Omental fat pad (tissue), 4 donors: ENCODE results near the gene PHF24. TPM values are rescaled to one million over a fixed set of nuclear protein-coding genes. Genes with fewer than 3 reads are reported as not detected.

ENCODE experiments used
- ATAC-seq: fragments of 150-250 bp; one replicate; pipeline ENCODE4 v1.9.1; 2016; ENCODE audit warnings: mild to moderate bottlenecking, moderate library complexity; ENCODE audit not compliant: low FRiP score
- DNase-seq: peaks from one replicate; pipeline ENCODE4 v3.0.0-alpha.2; 2019; ENCODE audit warnings: low spot score
- total RNA-seq, 4 donors: library from RNA; depleted of rRNA; stranded (reverse); fragments of >200 nt; gene quantifications; one replicate each; pipeline ENCODE4 v1.1.0, GENCODE V29; 2016
- TF ChIP-seq, protein P1 (sequence below), 3 donors: fragments of 450-650 bp; IDR thresholded peaks; one replicate each; pipeline ENCODE4 v1.5.1; 2016 to 2017; ENCODE audit warnings: antibody characterized with exemption in 3 of 3, mild to moderate bottlenecking in 3 of 3, moderate library complexity in 2 of 3

Gene PHF24
- total RNA-seq, 4 donors from 2014 or later = 0.28 to 0.95 (median 0.84) TPM; not detected in 1

DNA sequence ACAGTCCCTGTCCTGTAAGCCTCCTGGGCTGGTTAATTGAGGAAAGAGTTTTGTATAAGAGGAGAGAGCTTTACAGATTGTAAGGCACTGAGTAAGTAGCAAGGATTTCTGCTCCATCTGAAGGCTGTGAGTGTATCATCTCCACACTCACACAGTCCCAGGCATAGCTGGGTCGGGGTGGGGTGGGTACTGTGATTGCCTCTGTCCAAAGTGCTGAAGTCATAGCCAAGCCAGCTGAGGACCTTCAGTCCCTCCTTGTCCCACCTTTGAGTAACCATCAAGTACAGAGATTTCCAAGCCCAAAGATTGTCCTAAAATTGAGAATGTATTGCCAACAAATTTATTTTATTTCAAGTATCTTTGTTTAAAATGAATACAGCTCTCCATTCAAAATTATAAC is 26.0 kb downstream of the PHF24 start:
- TF ChIP-seq, protein P1, sequence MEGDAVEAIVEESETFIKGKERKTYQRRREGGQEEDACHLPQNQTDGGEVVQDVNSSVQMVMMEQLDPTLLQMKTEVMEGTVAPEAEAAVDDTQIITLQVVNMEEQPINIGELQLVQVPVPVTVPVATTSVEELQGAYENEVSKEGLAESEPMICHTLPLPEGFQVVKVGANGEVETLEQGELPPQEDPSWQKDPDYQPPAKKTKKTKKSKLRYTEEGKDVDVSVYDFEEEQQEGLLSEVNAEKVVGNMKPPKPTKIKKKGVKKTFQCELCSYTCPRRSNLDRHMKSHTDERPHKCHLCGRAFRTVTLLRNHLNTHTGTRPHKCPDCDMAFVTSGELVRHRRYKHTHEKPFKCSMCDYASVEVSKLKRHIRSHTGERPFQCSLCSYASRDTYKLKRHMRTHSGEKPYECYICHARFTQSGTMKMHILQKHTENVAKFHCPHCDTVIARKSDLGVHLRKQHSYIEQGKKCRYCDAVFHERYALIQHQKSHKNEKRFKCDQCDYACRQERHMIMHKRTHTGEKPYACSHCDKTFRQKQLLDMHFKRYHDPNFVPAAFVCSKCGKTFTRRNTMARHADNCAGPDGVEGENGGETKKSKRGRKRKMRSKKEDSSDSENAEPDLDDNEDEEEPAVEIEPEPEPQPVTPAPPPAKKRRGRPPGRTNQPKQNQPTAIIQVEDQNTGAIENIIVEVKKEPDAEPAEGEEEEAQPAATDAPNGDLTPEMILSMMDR (IDR thresholded peaks at IDR 0.05) = no peak
- ATAC-seq = no peak
- no peak for DNase-seq

DNA sequence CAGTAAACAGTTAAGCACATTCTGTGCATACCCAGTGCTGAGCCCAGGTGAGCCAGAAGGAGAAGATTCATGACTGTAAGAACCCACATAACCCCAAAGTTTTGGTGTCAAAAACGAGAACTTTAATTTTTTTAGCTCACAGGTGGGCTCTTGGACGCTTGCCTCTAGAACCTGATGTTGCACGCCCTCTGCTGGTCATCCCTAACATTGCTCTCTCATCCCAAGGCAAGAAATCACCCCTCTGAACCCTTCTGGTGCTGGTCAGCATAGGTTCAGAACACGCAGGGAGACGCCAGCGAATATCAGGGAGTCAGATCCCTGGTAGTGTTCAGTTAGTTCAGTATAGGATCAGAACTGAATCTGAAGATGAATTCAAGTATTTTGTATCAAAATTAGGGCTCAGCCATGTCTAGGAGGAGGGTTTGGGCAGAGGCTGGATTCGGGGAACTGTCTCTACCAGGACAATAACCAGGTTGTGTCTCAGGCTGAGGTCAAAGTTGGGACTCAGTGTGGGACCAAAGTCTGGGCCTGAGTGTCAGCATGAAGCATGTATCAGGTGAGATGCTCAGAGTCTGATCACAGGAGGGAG is 27.3 kb downstream of the PHF24 start:
- TF ChIP-seq, protein P1 (IDR thresholded peaks at IDR 0.05) = peak in 1 of 3 donors; percentile 35
- ATAC-seq (no peak), DNase-seq (peak; percentile 64)

GRCh38 chr9:34986540-34987047 is 28.5 kb downstream of the PHF24 start:
- ATAC-seq (no peak), DNase-seq (no peak)
- TF ChIP-seq, protein P1 (IDR thresholded peaks at IDR 0.05) = no peak

DNA sequence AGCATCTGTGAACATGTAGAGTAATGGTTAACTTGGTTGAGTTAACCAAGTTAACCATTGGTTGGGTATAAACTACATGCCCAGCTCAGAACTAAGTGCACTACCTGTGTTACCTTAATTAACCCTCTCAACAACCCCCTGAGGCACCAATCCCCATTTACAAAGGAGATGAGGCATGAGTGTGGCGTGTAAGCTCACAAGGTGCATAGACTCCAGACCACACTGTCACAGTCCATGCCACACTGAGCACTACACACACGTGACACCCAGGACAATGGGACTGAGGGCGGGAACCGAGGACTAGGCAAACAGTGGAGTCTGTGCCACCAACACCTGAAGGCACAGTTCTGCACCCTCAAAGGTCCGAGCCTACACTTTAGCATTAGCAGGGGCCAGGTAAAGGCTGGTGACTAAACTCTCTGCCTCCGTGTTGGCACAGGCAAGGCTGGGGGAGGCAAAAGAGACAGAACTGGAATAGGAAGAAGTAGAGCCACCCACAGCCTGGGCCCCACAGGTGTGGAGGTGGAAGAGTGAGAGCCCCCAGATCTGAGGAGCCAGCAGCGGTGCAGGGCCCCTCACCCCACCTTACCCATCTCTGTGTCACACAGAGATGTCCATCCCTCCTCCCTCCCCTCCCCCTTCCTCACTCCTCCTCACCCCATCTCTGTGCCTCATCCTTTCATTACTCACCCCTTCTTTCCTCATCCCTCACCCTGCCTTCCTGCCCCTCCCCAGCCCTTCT is 29.2 kb downstream of the PHF24 start:
- ATAC-seq = no peak
- no peak for DNase-seq

DNA sequence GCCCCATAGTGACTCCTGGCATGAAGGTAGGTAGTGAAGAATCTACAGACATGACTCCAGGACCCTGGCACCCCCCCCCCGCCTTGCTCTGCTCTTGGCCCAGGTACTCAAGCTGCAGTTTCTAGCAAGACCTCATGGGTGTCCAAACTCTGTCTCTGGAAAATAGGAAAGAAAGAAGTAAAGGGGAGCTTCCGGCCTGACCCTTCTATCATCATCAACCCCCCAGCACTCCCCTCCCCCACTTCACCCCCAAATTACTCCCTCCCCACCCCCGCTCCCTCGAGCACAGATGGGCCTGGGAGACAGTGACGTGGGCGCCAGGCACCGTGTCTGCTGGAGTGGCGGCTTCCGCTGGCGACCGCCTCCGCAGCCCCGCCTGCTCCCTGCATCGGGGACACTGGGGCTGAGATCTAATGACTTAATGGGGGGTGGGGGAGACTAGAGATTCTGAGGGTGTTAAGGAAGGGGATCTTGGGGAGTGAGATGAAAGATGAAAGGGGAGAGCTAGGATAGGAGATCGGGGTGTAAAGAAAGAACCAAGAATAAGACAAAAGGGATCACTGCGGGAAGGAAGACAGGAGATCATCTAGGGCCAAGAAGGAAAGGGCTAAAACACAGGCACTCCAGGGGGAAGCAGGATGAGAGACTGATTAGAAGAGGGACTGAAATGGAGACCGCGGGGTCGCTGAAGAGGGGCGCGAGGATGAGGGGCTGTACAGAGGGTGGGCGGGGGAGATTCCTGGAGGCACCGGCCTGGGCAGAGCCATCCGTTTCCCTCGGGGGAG is 30.3 kb downstream of the PHF24 start:
- DNase-seq = no peak
- ATAC-seq = no peak
- TF ChIP-seq, protein P1 (IDR thresholded peaks at IDR 0.05) = no peak

More for the DNA sequence above, 29.2 kb downstream of the PHF24 start:
- TF ChIP-seq, protein P1 (IDR thresholded peaks at IDR 0.05) = no peak

DNA sequence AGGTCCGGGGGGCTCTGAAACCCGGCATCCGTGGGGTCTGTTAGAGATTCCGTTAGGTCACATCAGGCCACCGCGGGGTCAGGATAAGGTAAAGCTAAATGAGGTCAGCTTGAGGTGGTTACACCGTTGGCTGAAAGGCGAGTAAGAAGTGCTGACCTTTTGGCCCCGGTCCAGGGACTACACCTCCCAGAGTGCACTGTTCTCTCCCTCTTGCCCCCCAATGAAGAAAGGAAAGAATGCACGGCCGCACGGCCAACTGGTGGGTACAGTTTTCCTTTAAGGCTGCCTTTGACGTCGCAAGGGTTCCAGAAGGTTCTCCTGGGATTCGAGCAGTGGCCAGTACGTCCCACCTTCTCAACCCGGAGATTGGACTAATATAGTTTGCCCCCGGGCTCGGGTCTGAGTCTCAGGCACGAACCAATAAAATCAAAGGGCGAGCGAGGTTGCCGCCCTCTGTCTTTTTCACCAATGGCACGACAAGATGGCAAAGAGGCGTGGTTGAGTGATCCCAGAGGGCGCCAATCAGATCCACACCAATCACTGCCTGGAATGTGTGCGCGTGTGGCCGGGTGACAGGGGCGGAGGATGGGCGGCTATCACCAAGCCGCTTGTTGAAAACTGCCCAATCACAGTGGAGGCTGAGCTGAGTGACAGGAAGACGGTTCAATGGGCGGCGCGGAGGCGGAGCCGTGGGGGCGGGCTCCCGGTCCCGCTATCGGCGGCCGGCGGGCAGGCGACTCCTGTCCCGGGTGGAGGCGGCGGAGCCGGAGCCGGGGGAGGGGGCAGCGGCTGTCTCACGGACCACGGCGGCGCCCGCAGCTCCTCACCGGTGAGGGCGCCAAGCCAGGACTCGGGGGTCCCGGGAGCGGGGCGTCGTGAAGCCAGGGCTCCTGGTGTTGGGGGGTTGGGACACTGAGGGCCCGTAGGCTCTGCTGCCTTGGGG is 31.2 kb downstream of the PHF24 start, which contains the start of gene DNAJB5:
Gene DNAJB5, plus strand, starts transcription at position 743 of the 943 bp plus-strand sequence. CDS start 886 bp downstream, outside the sequence.
- TF ChIP-seq, protein P1 (IDR thresholded peaks at IDR 0.05) = no peak
- peak; percentile 89 for DNase-seq
- peak; percentile 89 for ATAC-seq
